HG03457 (cell line): ENCODE results near the gene CSF3R.

Experiments used
- ATAC-seq: cut with Tn5 transposase; IDR thresholded peaks from one replicate; pipeline ENCODE4 v1.9.1; 2021; ENCODE audit warnings: moderate number of reproducible peaks; ENCODE audit not compliant: unreplicated experiment

CSF3R gene

DNA sequence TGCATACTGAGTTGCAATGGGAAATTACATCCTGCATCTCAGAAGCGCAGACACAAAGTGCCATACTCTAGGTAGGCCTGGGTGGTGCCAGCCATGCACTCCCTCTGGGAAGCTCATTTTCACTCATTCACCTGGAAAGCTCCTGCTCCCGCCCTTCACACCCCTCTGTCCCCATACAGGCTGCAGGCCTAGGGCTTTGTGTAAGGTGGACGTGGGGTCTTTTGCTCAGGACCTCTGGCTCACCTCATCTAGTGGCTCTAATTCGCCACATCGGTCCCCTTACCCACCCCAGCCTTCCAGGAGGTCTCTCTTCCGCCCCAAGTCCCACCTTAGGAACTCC, 19.3 kb downstream of the CSF3R start:
- ATAC-seq = no peak

DNA sequence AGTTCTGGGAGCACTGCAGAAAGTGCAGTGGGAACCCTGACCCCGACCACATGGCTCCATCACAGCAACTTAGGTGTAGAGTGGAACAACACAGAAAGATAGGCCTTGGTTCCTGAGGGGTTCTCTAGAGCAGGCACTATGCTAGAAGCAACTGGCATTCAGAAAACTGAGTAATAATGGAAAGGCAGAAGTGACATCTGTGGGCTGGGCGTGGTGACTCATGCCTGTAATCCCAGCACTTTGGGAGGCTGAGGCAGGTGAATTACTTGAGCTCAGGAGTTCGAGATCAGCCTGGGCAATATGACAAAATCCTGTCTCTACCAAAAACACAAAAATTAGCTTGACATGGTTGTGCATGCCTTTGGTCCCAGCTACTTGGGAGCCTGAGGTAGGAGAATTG, 23.8 kb downstream of the CSF3R start:
- ATAC-seq = no peak

DNA sequence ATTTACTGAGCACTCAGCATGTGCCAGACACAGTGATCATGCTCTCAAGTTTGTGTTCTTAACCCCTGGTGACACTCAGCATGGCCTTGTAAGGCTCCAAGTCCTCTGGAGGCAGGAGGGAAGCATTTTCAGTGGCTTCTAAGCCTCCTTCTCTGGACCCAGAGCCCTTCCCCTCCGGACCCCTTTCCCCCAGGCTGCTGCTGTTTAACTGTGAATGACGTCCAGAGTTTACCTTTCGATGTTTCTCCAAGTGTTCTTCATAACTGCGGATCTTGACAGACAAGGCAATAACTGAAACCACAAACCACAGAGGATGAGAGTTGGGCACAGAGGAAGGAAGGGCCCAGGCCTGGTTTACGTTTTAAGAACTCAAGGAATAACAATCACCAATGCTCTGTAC, 25.0 kb downstream of the CSF3R start:
- ATAC-seq = no peak

DNA sequence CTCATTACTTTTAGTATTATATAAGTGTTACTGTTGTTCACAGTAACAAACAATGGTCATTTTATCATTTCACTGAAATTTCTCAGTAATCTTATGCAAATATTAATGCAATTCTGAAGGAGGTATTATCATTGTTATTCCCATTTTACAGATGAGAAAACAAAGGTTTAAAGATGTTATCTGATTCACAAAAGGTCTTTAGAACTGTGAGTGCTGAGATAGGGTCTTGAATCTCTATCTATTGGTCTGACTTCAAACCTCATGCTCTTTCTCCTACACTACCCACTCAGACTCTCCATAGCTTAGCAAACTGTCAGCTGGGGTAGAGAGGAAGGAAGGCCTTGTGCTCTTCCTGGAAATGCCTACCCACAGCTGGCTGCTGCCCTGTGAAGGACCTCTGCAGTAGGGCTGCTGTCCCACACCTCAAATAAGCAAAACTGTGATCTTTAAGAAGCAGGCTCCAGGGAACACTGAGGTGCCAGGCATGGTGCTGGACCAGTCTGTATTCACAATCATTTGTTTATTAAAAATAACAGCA, 26.3 kb downstream of the CSF3R start:
- no peak for ATAC-seq

DNA sequence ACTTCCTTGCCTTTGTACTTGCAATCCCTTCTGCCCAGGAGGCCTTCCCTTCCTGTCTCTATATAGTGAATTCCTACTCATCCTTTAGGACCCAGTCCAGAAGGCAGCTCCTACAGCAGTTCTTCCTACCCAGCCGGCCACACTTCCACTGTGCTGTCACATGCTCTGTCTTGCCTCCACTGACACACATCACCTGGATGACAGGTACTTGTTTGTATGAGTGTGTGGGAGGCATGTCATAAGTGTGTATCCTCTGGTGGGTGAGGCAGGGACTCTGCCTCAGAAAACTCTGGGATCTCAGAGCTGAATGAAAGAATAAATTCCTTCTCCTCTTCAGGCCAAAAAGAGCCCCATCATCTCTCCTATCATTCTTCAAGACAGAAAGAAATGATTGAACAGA, 27.3 kb downstream of the CSF3R start:
- ATAC-seq = no peak

DNA sequence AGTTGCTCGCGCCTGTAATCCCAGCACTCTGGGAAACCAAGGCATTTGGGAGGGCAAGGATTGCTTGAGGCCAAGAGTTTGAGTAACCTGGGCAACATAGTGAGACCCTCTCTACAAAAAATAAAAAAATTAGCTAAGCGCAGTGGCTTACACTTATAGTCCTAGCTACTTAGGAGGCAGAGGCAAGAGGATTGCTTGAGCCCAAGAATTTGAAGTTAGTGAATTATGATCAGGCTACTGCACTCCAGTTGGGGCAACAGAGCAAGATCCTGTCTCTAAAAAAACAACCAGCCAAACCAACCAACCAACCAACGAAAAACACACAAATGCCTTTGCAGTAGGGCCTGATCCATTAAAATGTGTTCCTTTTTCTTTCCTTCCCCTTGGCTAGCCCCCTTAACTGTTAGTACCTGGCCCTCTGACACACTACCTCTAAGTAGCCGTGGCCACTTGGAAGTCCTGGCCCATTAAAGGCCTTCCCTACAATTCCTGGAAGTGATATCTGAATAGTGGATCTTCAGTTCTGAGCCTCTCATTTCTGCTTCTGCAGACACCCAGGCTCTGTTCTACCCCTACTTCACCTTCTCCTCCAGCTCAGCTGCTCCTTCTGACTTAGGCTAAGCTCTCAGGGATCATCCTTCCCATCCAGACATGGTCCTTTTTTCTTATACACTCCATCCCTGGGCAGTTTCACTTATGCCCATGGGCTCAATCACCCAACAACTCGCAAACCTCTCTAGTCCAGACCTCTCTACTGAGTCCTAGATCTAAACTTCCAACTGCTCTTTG, 28.9 kb downstream of the CSF3R start:
- no peak for ATAC-seq

DNA sequence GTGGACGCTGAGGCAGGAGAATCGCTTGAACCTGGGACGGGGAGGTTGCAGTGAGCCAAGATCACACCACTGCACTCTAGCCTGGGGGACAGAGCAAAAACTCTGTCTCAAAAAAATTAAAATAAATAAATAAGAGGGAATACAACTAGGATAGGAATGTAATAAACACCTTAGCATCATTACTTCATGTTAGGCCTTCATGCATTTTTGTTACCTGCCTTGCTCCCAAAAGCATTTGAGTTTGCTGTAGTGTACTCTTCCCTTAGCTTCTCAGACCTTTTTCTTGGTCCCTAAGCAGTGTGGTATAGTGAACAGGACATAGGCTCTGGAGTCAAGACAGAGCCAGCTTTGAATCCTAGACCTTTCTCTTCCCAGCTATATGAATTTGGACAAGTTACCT, 29.7 kb downstream of the CSF3R start:
- ATAC-seq = no peak

DNA sequence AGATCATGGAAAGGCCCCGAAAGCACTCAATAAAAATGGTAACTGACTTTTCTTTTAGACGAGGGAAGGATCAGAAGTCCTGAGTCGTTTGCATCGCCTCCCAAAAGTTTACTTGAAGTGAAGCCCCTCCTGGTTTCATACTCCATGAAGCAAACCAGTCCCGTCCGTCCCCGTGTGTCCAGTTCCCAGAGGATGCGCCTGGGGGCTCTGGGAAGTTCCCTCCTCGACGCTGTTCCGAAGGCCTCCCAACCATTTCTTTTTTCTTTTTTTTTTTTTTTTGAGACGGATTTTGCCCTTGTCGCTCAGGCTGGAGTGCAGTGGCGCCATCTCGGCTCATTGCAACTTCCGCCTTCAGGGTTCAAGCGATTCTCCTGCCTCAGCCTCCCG, 31.8 kb downstream of the CSF3R start:
- ATAC-seq = no peak

DNA sequence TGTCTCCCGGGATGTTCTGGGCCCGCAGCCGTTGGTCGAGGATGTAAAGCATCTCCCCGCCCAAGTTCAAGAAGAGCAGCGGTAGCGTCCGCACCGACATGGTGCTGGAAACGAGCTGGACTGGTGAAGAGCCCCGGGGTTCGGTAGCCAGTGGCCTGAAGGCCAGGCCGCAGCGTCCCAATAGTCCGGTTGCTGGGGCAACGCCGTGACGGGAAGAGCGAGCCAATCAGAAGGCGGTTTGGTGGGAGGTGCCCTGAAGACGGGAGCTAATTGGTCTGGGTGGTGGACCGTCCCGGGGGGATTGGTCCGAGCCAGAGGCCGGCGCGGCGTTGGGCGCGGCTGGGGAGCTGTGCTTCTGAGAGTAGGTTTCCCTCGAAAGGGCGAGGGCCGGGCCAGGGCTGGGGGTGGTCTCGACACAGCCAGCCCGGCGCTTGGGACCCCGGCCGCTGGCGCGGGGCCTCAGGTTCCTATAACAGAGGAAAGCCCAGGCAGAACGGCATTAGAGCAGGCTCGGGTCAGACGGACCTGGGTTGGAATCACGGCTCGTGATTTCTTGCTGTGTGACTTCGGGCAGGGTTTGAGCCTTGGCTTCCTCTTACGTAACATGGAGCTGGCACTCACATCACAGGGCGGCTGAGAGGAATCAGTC, 32.3 kb downstream of the CSF3R start, which contains the start of gene OSCP1:
TSS of gene OSCP1 (minus strand) at position 182 of the 649 bp plus-strand sequence. CDS start at position 100, 82 bp downstream.
- peak; percentile 90 for ATAC-seq

DNA sequence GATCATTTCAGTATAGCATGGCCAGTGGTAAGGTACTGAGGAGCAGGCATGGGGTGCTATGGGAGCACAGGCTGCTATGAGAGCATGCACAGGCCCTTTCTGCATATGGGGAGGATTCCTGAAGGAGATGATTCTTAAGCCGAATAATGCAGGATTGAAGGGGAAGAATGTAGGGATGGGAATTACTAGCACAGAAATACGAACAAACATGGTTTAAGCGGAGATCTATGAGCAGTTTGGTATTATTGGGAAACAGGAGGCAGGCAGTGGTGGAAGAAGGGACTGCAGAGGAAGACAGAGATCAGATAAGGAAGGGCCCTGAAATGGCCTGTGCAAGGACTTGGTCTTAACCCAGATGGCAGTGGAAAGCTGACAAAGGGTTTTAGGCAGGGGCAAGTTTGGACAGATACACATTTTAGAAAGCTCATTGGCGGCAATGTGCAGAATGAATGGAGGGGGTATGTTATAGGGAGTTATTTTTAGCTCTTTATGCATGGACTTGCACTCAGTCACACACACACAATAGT, 34.1 kb downstream of the CSF3R start:
- no peak for ATAC-seq

DNA sequence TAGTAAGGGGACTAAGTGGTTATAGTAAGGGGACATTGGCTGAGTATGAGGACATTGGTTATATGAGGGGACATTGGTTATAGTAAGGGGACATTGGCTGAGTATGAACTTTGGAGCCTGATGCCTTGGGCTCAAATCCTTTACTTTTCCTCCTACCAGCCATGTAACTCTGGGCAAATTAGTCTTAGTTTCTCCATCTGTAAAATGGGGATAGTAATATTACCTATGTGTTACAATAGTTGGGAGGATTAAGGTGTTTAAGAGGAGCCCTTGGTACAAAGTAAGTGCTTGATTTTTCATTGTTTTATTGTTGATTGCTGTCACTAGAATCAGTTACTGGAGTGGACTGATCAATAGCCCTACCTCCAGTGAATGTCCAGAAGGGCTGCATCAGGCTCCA, 35.3 kb downstream of the CSF3R start:
- no peak for ATAC-seq

DNA sequence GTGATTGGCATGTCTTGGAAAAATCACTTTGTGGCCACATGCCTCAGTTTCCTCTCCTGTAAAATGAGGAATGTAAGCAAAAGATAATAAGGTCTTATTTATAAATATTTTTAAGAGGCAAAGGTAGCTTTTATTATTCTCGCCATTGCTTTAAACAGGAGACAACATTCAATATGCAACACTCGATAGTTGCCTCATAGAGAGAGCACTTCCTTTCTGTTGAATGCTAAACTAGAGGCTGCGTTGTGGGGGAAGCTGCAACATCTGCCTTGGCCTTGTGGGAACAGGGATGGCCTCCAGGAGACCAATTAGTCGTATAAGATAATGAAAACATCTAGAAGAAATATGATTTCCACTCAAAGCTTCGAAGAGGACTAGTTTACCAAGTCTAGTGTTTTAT, 36.0 kb downstream of the CSF3R start:
- no peak for ATAC-seq

DNA sequence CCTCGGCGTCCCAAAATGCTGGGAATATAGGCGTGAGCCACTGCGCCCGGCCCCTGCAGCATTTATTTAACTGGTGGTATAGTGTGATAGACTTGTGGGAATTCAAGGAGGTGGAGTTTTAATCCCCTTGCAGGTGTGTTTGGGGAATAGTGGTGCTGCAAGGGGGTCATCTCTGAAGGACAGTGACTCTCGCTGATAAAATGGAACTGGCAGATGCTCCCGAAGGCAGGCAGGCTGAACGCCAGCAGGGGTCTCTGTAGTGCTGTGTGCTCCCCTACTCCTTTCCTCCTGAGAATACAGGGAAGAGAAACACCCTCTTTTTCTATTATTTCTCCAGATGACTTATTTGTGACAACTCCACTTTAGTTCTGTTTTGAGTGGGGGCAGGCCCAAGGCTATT, 36.4 kb downstream of the CSF3R start:
- no peak for ATAC-seq

DNA sequence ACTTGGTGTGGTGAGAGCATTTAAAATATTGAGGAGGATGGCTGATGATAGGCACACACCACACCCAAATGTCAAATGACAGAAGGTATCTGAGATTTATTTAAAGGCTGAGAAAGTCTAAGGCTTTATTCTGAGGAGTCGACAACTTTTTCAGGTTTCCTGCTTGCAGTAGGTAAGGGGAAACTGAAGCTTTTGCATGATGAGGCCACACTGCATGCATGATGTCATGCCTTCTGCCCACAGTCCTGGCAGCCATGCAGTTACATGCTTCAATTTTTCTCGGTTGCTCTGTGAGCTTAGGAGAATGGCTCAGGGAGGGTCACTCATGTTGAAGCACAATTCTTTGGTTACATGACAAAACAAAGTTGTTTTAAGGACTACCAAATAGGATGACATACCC, 39.4 kb downstream of the CSF3R start:
- no peak for ATAC-seq

DNA sequence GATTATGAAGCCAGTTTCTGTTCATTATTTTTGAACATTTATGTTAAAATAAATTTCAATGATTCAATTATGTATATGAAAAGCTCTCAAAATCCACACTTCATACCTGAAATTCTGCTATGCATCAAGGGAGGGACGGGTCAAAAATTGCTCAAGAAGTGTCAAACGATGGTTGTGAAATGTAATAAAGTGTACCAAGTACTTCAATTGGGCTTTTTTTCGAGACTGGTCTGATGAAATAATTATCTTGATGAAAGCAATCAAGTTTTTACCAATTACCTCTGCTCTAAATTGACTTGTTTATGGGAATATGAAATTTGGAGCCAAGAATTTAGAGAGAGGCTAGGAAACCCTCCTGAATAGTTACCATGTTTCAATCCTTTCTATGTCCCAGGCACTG, 40.4 kb downstream of the CSF3R start:
- no peak for ATAC-seq

DNA sequence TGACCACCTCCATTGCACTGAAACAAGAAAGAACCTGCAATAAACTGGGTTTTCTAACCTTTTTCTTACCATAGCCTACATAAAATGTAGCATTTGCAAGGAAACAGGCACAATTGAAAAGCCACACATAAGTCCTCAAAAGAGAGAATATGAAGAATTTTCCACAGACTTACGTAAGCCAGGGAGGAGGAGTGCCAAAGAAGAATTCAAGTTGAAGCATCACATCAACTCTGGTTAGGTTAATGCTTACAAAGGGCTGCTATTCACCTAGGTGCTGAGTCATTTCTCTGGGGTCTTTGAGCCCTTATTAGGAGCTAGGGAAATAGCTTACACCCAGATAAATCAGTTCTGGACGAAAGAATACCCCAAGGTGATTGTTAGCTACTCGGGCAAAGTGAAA, 42.1 kb downstream of the CSF3R start:
- ATAC-seq = no peak

DNA sequence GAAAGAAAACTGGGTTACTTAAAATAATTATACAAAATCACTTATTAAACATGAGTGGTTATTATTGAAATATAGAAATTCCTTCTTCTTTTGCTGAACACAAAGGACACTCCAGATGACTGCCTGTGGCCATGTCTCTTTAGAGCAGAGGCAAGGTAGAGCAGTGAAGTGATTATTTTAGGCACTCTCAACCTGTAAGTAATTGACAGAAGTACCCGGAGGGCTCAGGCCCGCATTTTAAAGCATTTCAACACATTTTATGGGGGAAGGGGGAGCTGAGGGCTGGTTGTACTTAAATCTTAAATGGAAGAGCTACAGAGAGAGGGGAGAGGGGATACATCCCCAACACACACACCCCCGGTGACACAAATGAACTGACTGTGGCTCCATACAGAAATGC, 42.7 kb downstream of the CSF3R start:
- ATAC-seq = no peak

DNA sequence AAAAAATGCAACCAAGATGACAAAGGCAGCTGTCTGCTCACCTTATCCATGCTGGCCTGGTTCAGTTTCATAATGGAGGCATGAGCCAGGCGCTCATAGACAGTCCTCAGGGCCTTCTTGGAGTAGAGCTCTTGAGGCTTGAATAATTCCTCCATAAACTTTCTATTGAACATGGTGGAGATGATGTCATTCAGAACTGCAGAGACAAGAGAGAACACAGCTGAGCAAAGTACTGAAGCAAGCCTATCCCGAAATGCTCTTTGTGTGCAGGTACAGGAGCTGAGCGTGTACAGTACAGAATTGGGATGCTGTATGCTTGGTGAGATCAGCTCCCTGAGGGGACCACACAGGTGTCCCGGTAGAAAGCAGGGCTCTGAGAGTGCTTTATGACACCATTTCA, 44.0 kb downstream of the CSF3R start:
- ATAC-seq = no peak

DNA sequence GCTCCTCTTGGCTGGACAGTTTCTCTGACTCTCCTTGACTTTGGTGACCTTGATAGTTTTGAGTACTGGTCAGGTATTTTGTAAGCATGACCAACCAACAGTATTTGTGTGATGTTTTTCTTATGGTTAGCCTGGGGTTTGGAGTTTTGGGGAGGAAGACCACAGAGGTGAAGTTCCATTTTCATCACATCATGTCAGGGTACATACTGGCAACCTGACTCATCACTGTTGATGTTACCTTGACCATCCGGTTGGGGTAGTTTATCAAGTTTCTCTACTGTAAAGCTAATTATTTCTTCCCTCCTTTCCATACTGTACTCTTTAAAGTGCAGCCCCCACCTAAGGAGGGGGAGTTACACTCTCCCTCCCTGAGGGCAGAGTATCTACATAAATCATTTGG, 45.9 kb downstream of the CSF3R start:
- no peak for ATAC-seq

DNA sequence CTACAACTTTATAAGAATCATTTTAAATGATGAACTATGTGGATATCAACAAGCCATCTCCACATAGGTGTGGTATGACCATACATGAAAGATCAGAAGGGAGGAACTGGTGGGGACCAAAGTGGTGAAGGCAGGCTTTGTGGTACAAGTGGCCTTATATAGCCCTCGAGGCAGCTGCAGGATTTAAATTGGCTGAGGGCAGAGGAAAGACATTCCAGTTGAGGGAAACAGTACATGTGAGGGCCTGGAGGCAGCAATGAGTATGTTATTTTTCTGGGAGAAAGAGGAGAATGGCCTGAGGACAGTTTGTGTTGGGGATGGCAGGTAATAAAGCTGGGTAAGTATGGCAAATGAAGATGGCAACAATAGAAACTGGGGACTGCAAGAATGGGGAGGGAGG, 49.6 kb downstream of the CSF3R start:
- no peak for ATAC-seq

DNA sequence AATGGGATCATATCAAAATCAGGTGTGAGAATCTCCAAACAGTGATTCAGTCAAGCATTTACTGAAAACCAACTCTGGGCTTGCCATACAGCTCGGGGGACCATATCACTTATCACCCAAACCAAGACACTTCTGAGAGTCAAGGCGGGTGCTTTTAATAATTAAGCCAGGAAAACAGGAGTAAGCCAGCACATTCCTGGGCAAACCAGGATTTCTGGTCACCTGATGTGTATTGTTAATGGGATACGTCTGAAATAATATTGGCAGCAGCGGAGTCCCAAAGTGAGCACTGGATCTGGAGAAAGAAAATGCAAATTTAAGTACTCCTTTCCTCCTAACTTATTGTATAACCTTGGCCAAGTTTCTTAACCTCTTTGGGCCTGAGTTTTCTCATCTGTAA, 50.1 kb downstream of the CSF3R start:
- ATAC-seq = no peak

DNA sequence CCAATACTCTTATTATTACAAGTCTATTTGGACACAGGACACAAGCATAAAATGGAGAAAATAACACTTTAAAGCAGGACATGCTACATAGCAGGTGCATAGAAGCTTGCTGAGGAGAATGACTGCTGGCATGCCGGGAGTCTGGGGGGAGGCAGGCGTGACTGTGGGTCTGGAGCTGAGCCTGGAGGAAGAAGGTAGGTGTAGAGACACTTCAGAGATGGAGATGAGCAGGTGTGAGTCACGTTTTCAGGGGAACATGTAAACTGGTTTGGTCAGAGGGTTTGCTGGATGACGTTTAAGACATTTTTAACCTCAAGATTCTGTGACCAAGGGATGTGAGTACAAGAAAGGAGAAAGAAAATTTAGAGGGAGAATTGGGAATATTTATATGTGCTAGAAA, 56.9 kb downstream of the CSF3R start:
- ATAC-seq = no peak
